Osteoblast (primary cell): ENCODE measurements around the gene CDADC1. TPM values are rescaled to one million over a fixed set of nuclear protein-coding genes. Genes with fewer than 3 reads are reported as not detected.

Experiments used
- DNase-seq: peaks from one replicate; pipeline ENCODE4 v3.0.0; 2011; ENCODE audit warnings: low spot score, mixed read lengths; ENCODE audit not compliant: insufficient read length; ENCODE audit errors: missing footprints
- H2AFZ ChIP-seq: 2 replicates; pipeline ENCODE4 v1.6.0; 2011; ENCODE audit warnings: mild to moderate bottlenecking, low read length
- H3K27ac ChIP-seq: 2 replicates; pipeline ENCODE4 v1.5.1; 2011; ENCODE audit warnings: mild to moderate bottlenecking, low read depth, low read length, moderate library complexity
- H3K27me3 ChIP-seq: 2 replicates; pipeline ENCODE4 v1.6.0; 2012; ENCODE audit warnings: mild to moderate bottlenecking, control low read depth, inconsistent platforms, low read length, moderate library complexity; ENCODE audit not compliant: insufficient read depth
- H3K36me3 ChIP-seq: 2 replicates; pipeline ENCODE4 v1.5.1; 2011; ENCODE audit warnings: mild to moderate bottlenecking, low read length, control low read depth, moderate library complexity; ENCODE audit not compliant: insufficient read depth
- H3K4me1 ChIP-seq: 2 replicates; pipeline ENCODE4 v1.5.1; 2011; ENCODE audit warnings: mild to moderate bottlenecking, low read length, control low read depth, moderate library complexity; ENCODE audit not compliant: insufficient read depth
- H3K4me2 ChIP-seq: 2 replicates; pipeline ENCODE4 v1.6.0; 2011; ENCODE audit warnings: mild to moderate bottlenecking, low read length; ENCODE audit not compliant: insufficient read depth
- H3K4me3 ChIP-seq: fragments of 200-600 bp; sonication (generic); 3 replicates; pipeline ENCODE4 v1.5.1; 2012; ENCODE audit warnings: mild to moderate bottlenecking, low read length, inconsistent platforms; ENCODE audit not compliant: insufficient read depth
- H3K79me2 ChIP-seq: 2 replicates; pipeline ENCODE4 v1.6.0; 2012; ENCODE audit warnings: mild to moderate bottlenecking, low read length, control low read depth, inconsistent platforms; ENCODE audit not compliant: insufficient read depth
- H3K9me3 ChIP-seq: 2 replicates; pipeline ENCODE4 v1.5.1; 2011; ENCODE audit warnings: low read depth, low read length, control low read depth
- H4K20me1 ChIP-seq: 2 replicates; pipeline ENCODE4 v1.6.0; 2012; ENCODE audit warnings: mild to moderate bottlenecking, low read length, control low read depth; ENCODE audit not compliant: insufficient read depth
- CTCF ChIP-seq: IDR thresholded peaks from 2 replicates; pipeline ENCODE4 v1.5.1; 2011; ENCODE audit warnings: mild to moderate bottlenecking, low read depth, low read length, moderate library complexity; ENCODE audit errors: extremely low read depth
- total RNA-seq: library from RNA; depleted of rRNA; stranded (reverse); fragments of >200 nt; gene quantifications from 2 replicates; pipeline ENCODE4 v1.2.3, GENCODE V29; 2012

CDADC1 gene
- total RNA-seq, 1 donor = 3.6 TPM

- no peaks in the 10 kb centered on the region for H3K4me1 ChIP-seq
- H3K27ac ChIP-seq = no peak overlapping the region
- DNase-seq = no peak
- no peaks in the 10 kb centered on the region for H3K9me3 ChIP-seq
- no peak overlapping the region for H3K4me3 ChIP-seq
- H3K79me2 ChIP-seq = no peaks in the 10 kb centered on the region
- no peak overlapping the region for H2AFZ ChIP-seq
- no peak overlapping the region for H3K4me2 ChIP-seq
- no peaks in the 10 kb centered on the region for H3K27me3 ChIP-seq
- no peaks in the 10 kb centered on the region for H3K36me3 ChIP-seq
- H4K20me1 ChIP-seq = no peaks in the 10 kb centered on the region
- TF ChIP-seq CTCF = no peak
These were observed 82.3 kb downstream of the CDADC1 start for GRCh38 chr13:49329831-49330545.

- no peaks in the 10 kb centered on the region for H3K9me3 ChIP-seq
- H3K27ac ChIP-seq = no peak overlapping the region
- H2AFZ ChIP-seq = no peak overlapping the region
- H3K4me2 ChIP-seq = no peak overlapping the region
- no peaks in the 10 kb centered on the region for H3K79me2 ChIP-seq
- no peaks in the 10 kb centered on the region for H3K27me3 ChIP-seq
- no peaks in the 10 kb centered on the region for H3K4me1 ChIP-seq
- H3K36me3 ChIP-seq = no peaks in the 10 kb centered on the region
- H4K20me1 ChIP-seq = no peaks in the 10 kb centered on the region
- no peak overlapping the region for H3K4me3 ChIP-seq
- TF ChIP-seq CTCF = no peak
- DNase-seq = no peak
These were observed 82.8 kb downstream of the CDADC1 start for GRCh38 chr13:49330546-49330864.

- Histone ChIP-seq H3K4me2 (no peak overlapping the region), H3K4me1 (no peaks in the 10 kb centered on the region)
- TF ChIP-seq CTCF = no peak
These were observed 88.9 kb downstream of the CDADC1 start for GRCh38 chr13:49336655-49337054.

GRCh38 chr13:49340161-49340560 is 92.4 kb downstream of the CDADC1 start:
- H3K4me1 ChIP-seq = no peaks in the 10 kb centered on the region
- no peaks in the 10 kb centered on the region for H4K20me1 ChIP-seq
- no peak overlapping the region for H2AFZ ChIP-seq
- H3K36me3 ChIP-seq = no peaks in the 10 kb centered on the region
- no peak overlapping the region for H3K4me2 ChIP-seq
- no peak for DNase-seq
- no peaks in the 10 kb centered on the region for H3K79me2 ChIP-seq
- H3K27ac ChIP-seq = no peak overlapping the region
- no peak overlapping the region for H3K4me3 ChIP-seq
- no peak for TF ChIP-seq CTCF
- no peaks in the 10 kb centered on the region for H3K27me3 ChIP-seq
- no peaks in the 10 kb centered on the region for H3K9me3 ChIP-seq

More at GRCh38 chr13:49336655-49337054, 88.9 kb downstream of the CDADC1 start:
- H3K27me3 ChIP-seq = no peaks in the 10 kb centered on the region
- no peaks in the 10 kb centered on the region for H3K36me3 ChIP-seq
- H3K79me2 ChIP-seq = no peaks in the 10 kb centered on the region
- no peak overlapping the region for H3K27ac ChIP-seq
- no peak for DNase-seq
- no peaks in the 10 kb centered on the region for H3K9me3 ChIP-seq
- H3K4me3 ChIP-seq = no peak overlapping the region
- H2AFZ ChIP-seq = no peak overlapping the region
- H4K20me1 ChIP-seq = no peaks in the 10 kb centered on the region
